Keratinocyte (primary cell): ENCODE data around the gene PCNX1. TPM values are rescaled to one million over a fixed set of nuclear protein-coding genes. Genes with fewer than 3 reads are reported as not detected.

ENCODE experiments used
- DNase-seq: peaks from one replicate; pipeline ENCODE4 v3.0.0-alpha.2; 2011; ENCODE audit warnings: low read depth, missing footprints, low spot score
- FAIRE-seq: peaks from 2 replicates; lab custom pipeline; 2011; peaks lifted over from hg19 to GRCh38; lab: Jason Lieb, UNC
- H2AFZ ChIP-seq: 2 replicates; pipeline ENCODE4 v1.6.0; 2012; ENCODE audit warnings: low read length, control low read depth, inconsistent platforms; ENCODE audit not compliant: control insufficient read depth
- H3K27ac ChIP-seq: 2 replicates; pipeline ENCODE4 v1.5.1; 2011; ENCODE audit warnings: low read length; ENCODE audit not compliant: control insufficient read depth, insufficient read depth
- H3K27me3 ChIP-seq: 3 replicates; pipeline ENCODE4 v1.6.0; 2011; ENCODE audit warnings: low read length; ENCODE audit not compliant: control insufficient read depth, insufficient read depth; ENCODE audit errors: extremely low read depth
- H3K36me3 ChIP-seq, 2 experiments: 2 replicates in 1 of 2; 3 replicates in 1 of 2; pipeline ENCODE4 v1.5.1; 2011; ENCODE audit warnings: low read length in 2 of 2, mild to moderate bottlenecking in 1 of 2; ENCODE audit not compliant: control insufficient read depth in 2 of 2, insufficient read depth in 2 of 2; ENCODE audit errors: extremely low read depth in 1 of 2
- H3K4me1 ChIP-seq: 3 replicates; pipeline ENCODE4 v1.5.1; 2011; ENCODE audit warnings: low read length; ENCODE audit not compliant: control insufficient read depth, insufficient read depth; ENCODE audit errors: extremely low read depth
- H3K4me2 ChIP-seq: 3 replicates; pipeline ENCODE4 v1.6.0; 2011; ENCODE audit warnings: low read depth, low read length; ENCODE audit not compliant: control insufficient read depth, insufficient read depth; ENCODE audit errors: extremely low read depth
- H3K4me3 ChIP-seq, 3 experiments: fragments of 200-600 bp in 1 of 3; sonication (generic) in 1 of 3; 2 replicates in 2 of 3; 3 replicates in 1 of 3; pipeline ENCODE4 v1.5.1; 2011 to 2016; ENCODE audit warnings: low read length in 3 of 3, mild to moderate bottlenecking in 3 of 3, control low read depth in 2 of 3, inconsistent platforms in 1 of 3, low read depth in 1 of 3, mixed read lengths in 1 of 3, mixed run types in 1 of 3, moderate library complexity in 1 of 3; ENCODE audit not compliant: control insufficient read depth in 2 of 3, insufficient read depth in 2 of 3; ENCODE audit errors: extremely low read depth in 1 of 3
- H3K79me2 ChIP-seq: 2 replicates; pipeline ENCODE4 v1.6.0; 2012; ENCODE audit warnings: low read length; ENCODE audit not compliant: control insufficient read depth, insufficient read depth
- H3K9ac ChIP-seq: 3 replicates; pipeline ENCODE4 v1.6.0; 2011; ENCODE audit warnings: low read length; ENCODE audit not compliant: control insufficient read depth, insufficient read depth; ENCODE audit errors: extremely low read depth
- H3K9me1 ChIP-seq: 3 replicates; pipeline ENCODE4 v1.6.0; 2011; ENCODE audit warnings: low read length; ENCODE audit not compliant: control insufficient read depth, insufficient read depth; ENCODE audit errors: extremely low read depth
- H3K9me3 ChIP-seq: 2 replicates; pipeline ENCODE4 v1.5.1; 2012; ENCODE audit warnings: low read depth, low read length; ENCODE audit not compliant: control insufficient read depth
- H4K20me1 ChIP-seq: 3 replicates; pipeline ENCODE4 v1.6.0; 2011; ENCODE audit warnings: low read length; ENCODE audit not compliant: control insufficient read depth, insufficient read depth; ENCODE audit errors: extremely low read depth
- CTCF ChIP-seq, 3 experiments: IDR thresholded peaks in 1 of 3; conservative IDR thresholded peaks in 1 of 3; optimal IDR thresholded peaks in 1 of 3; 2 replicates in 2 of 3; 3 replicates in 1 of 3; pipeline versions ENCODE3 to v1.5.1; 2011; ENCODE audit warnings: low read length in 3 of 3, mild to moderate bottlenecking in 3 of 3, moderate library complexity in 2 of 3, control low read depth in 1 of 3, inconsistent platforms in 1 of 3; ENCODE audit not compliant: insufficient read depth in 2 of 3; ENCODE audit errors: extremely low read depth in 1 of 3
- EZH2 ChIP-seq: IDR thresholded peaks from one replicate; pipeline ENCODE4 v1.6.1; 2012; ENCODE audit warnings: inconsistent platforms, mild to moderate bottlenecking, low read length, moderate library complexity
- dilution Hi-C: fragments of 300-500 bp; cut with MboI; formaldehyde crosslinking; loops from one replicate; pipeline ENCODE4 v1.7.0; 2020; ENCODE audit warnings: low sequenced_read_pairs; ENCODE audit not compliant: extremely low pct_ligation_motif_present
- polyA plus RNA-seq, 5 experiments: library from polyadenylated mRNA; depleted of rRNA in 3 of 5; stranded (reverse) in 3 of 5; stranded (forward) in 1 of 5; unstranded in 1 of 5; fragments of >200 nt; gene quantifications; 1 replicate in 1 of 5; 2 replicates in 3 of 5; 3 replicates in 1 of 5; pipeline versions ENCODE4 v1.2.1 to v1.2.3, GENCODE V29; 2011 to 2012; ENCODE audit warnings: missing spikeins in 2 of 5, low read depth in 1 of 5, low replicate concordance in 1 of 5

PCNX1 gene
- polyA plus RNA-seq, 1 donor (not counting 4 experiments of a cell fraction or from before 2014, with no cell fraction given) = 39.8 TPM

GRCh38 chr14:70924521-70924920 is 17.3 kb downstream of the PCNX1 start:
- Histone ChIP-seq H3K4me1 (peaks cover 25% of the 10 kb centered on the region), H3K9me3 (no peaks in the 10 kb centered on the region), H3K36me3 (no peaks in the 10 kb centered on the region), H2AFZ (no peak overlapping the region), H3K9ac (no peak overlapping the region), H3K9me1 (no peaks in the 10 kb centered on the region), H3K4me3 (no peak overlapping the region), H3K27ac (no peak overlapping the region), H3K27me3 (no peaks in the 10 kb centered on the region), H3K4me2 (no peak overlapping the region), H3K79me2 (peaks cover 94% of the 10 kb centered on the region), H4K20me1 (peaks cover 9% of the 10 kb centered on the region)
- TF ChIP-seq CTCF (optimal IDR thresholded peaks at IDR 0.05 in 1 of 3, IDR thresholded peaks at IDR 0.05 in 1 of 3, conservative IDR thresholded peaks at IDR 0.05 in 1 of 3; ENCODE audit: extremely low read depth in 1 of 3, insufficient read depth in 2 of 3, low read length in 3 of 3) (no peak), EZH2 (no peak)
- dilution Hi-C loops = no loop called here
- no peak for FAIRE-seq
- DNase-seq = no peak

- no peak for DNase-seq
- peaks cover 13% of the 10 kb centered on the region for H4K20me1 ChIP-seq
- H3K4me3 ChIP-seq = no peak overlapping the region
- no peaks in the 10 kb centered on the region for H3K9me3 ChIP-seq
- H3K36me3 ChIP-seq = no peaks in the 10 kb centered on the region
- dilution Hi-C loops = no loop called here
- no peak overlapping the region for H3K27ac ChIP-seq
- peaks cover 93% of the 10 kb centered on the region for H3K79me2 ChIP-seq
- H3K4me1 ChIP-seq = peaks cover 20% of the 10 kb centered on the region
- peaks cover 3% of the 10 kb centered on the region for H3K9me1 ChIP-seq
- FAIRE-seq = no peak
- TF ChIP-seq CTCF (optimal IDR thresholded peaks at IDR 0.05 in 1 of 3, IDR thresholded peaks at IDR 0.05 in 1 of 3, conservative IDR thresholded peaks at IDR 0.05 in 1 of 3; ENCODE audit: extremely low read depth in 1 of 3, insufficient read depth in 2 of 3, low read length in 3 of 3) (no peak), EZH2 (no peak)
- no peak overlapping the region for H2AFZ ChIP-seq
- H3K9ac ChIP-seq = no peak overlapping the region
- no peaks in the 10 kb centered on the region for H3K27me3 ChIP-seq
- H3K4me2 ChIP-seq = no peak overlapping the region
Measured at GRCh38 chr14:70926235-70926830, 19.1 kb downstream of the PCNX1 start.
